Astrocyte of the cerebellum (primary cell): ENCODE data around the gene IDNK.
A peak's percentile ranks its signal among the peaks of the same experiment; 100 is the strongest.

Experiments used
- DNase-seq: peaks from one replicate; pipeline ENCODE4 v3.0.0-alpha.2; 2011; ENCODE audit warnings: low read depth
- H3K4me3 ChIP-seq: 2 replicates; pipeline ENCODE4 v1.5.1; 2011; ENCODE audit warnings: mild to moderate bottlenecking, low read depth, low read length, moderate library complexity
- in situ Hi-C: cut with HindIII; loops from 2 replicates; pipeline ENCODE4 v1.10.0; 2017; ENCODE audit warnings: low sequenced_read_pairs
- TF ChIP-seq, protein P1 (sequence below): IDR thresholded peaks from 2 replicates; pipeline ENCODE4 v1.5.1; 2012; ENCODE audit warnings: low read length, low read depth, moderate library complexity, mild to moderate bottlenecking; ENCODE audit errors: missing control alignments

Gene IDNK

DNA sequence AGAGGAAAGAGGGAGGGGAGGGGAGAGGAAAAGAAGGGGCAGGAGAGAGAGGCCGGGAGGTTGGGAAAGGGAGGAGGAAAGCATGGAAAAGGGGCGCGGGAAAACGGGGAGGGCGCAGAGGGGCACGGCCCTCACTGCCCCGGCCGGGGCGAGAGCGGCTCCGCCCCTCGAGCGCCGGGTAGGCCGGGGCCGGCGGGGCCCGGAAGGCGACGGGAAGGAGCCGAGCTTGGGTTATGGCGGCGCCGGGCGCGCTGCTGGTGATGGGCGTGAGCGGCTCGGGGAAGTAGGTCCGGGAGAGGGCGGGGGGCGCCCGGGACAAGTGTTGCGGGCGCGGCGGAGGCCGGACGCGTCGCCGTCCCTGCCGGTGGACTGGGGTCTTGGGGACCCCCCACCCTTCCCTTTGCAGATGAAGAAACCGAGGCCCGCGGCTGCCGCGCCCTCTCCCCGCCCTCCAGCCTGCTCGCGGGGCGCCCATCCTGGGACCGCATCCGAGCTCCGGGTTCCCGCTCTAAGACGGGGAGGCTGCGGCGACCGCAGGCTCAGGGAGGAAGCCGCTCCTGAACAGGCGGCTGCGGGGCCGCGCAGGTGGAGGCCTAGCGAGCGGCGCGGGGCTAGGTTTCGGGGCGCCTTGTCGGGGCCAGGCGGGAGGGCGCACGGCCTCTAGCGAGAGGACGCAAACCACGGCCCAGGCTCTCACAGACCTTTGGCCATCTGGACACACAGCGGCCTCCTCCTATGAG, at the start of gene IDNK:
IDNK (plus strand) TSS at position 205 of the 740 bp plus-strand sequence; CDS start at position 234, 29 bp downstream.
- TF ChIP-seq, protein P1, sequence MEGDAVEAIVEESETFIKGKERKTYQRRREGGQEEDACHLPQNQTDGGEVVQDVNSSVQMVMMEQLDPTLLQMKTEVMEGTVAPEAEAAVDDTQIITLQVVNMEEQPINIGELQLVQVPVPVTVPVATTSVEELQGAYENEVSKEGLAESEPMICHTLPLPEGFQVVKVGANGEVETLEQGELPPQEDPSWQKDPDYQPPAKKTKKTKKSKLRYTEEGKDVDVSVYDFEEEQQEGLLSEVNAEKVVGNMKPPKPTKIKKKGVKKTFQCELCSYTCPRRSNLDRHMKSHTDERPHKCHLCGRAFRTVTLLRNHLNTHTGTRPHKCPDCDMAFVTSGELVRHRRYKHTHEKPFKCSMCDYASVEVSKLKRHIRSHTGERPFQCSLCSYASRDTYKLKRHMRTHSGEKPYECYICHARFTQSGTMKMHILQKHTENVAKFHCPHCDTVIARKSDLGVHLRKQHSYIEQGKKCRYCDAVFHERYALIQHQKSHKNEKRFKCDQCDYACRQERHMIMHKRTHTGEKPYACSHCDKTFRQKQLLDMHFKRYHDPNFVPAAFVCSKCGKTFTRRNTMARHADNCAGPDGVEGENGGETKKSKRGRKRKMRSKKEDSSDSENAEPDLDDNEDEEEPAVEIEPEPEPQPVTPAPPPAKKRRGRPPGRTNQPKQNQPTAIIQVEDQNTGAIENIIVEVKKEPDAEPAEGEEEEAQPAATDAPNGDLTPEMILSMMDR, result no peak
- H3K4me3 ChIP-seq, result peak within 1 kb of the TSS; percentile 63
- in situ Hi-C loops, result no loop called here
- no peak for DNase-seq

- in situ Hi-C loops, result no loop called here
- TF ChIP-seq, protein P1, result no peak
- no peak for DNase-seq
- no peak overlapping the region for H3K4me3 ChIP-seq
Observed at GRCh38 chr9:83574482-83574881, 48.5 kb upstream of the IDNK start.

DNA sequence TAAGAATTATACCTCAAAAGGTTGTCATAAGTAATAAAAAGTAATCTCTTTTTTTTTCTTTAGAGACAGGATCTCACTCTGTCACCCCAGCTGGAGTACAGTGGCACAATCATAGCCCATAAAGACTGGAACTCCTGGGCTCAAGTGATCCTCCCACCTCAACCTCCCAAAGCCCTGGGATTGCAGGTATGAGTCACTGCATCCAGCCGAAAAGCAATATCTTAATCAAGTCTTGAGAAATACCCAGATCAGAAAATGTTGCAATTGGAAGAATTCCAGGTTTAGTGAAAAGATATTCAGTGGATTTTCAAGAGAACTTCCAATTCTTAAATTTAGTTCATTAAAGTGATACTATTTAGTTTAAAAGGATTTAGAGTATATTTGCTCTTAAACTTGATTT, 40.9 kb upstream of the IDNK start:
- TF ChIP-seq, protein P1, result no peak
- DNase-seq, result peak; percentile 28
- no peak overlapping the region for H3K4me3 ChIP-seq
- in situ Hi-C loops, result no loop called here

DNA sequence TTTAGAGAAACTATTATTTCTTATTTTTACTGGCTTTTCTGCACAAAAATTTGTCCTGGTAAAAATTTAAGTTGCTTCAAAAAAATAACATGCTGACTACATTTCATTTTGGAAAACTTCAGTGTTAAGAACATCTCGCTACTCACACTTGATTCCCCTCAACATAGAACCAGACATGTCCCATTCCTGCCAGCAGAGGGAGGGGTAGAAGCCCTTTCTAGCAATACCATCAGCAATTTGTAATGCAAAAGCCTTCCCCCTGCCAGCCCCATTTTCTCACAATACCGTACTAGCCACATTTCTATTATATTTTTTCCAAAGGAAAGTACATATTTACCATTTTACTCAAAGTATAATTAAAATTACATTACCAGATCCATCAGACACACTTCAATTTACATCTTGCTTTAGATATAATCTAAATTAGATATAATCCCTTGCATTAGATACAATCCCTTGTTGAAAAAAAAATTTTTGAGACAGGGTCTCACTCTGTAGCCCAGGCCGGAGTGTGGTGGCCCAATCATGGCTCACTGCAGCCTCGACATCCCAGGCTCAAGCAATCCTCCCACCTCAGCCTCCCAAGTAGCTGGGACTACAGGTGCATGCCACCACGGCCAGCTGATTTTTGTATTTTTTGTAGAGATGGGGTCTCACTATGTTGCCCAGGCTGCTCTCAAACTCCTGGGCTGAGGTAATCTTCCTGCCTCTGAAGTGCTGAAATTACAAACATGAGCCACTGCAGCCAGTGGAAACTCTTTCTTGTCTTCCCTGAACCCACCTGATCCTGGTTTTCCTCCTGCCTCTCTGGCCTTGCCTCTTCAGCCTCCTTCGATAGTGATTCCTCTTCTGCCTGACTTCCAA, 39.6 kb upstream of the IDNK start:
- peak; percentile 40 for DNase-seq
- no peak overlapping the region for H3K4me3 ChIP-seq
- TF ChIP-seq, protein P1, result peak; percentile 79
- in situ Hi-C loops, result no loop called here

DNA sequence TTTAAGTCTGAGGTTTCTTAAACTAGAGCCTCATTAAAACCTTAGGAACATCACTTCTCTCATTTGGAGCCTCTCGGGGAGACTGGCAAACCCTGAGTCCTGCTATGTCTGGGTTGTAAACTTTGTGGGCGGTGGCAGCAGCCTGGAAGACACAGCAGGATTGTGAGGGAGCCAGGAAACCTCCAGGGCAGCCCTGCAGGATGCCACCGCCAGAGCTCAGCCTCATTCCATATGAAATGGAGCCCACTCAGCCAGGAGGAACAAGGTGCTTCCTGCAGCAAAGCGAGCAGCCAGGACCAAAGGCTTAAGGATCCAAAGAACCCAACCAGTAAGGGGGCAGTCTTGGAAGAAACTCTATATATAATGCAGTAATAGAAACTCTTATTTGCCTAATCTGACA, 37.9 kb upstream of the IDNK start:
- in situ Hi-C loops, result no loop called here
- H3K4me3 ChIP-seq, result no peak overlapping the region
- TF ChIP-seq, protein P1, result no peak
- no peak for DNase-seq

- in situ Hi-C loops, result no loop called here
- DNase-seq, result no peak
- no peak overlapping the region for H3K4me3 ChIP-seq
- TF ChIP-seq, protein P1, result no peak
Observed at GRCh38 chr9:83588256-83588655, 34.7 kb upstream of the IDNK start.
